ENCODE results near the gene IL15. TPM values are rescaled to one million over a fixed set of nuclear protein-coding genes. Genes with fewer than 3 reads are reported as not detected.

Gene IL15
- total and polyA plus RNA-seq, 2 of the 4 experiments (the other 2 are of a cell fraction) = 5.0 to 5.2 TPM

DNA sequence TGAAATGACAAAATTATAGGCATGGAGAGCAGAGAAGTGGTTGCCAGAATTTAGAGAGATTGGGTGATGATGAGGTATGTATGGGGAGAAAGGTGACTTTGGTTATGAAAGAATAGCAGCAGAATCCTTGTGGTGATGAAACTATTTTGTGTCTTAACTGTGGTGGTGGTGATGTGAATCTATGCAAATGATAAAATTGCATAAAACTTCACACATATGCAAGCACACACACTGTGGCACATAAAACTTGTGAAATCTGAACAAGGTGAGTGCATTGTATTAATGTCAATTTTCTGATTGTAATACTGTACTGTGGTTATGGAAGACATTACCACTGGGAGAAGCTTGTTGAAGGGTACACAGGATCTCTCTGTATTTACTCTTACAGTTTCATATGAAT, 91.0 kb downstream of the IL15 start:
- Histone ChIP-seq H2AFZ (replicated peaks; ENCODE audit: low read length, poor library complexity) (no peak overlapping the region), H3K9ac (ENCODE audit: low read depth, low read length) (no peak overlapping the region), H3K23ac (ENCODE audit: low read depth, low read length) (no peak overlapping the region), H2BK120ac (ENCODE audit: low read depth, low read length) (no peak overlapping the region), H3K4ac (ENCODE audit: low read depth, low read length) (no peak overlapping the region), H3K9me1 (ENCODE audit: insufficient read depth, low read length) (peaks cover 2% of the 10 kb centered on the region; the same call in 1 of the 2 replicates), H2AK9ac (replicated peaks; ENCODE audit: low read depth, low read length, poor library complexity) (no peak overlapping the region), H2AK5ac (ENCODE audit: low read depth, low read length) (no peak overlapping the region), H3K56ac (ENCODE audit: extremely low read depth, insufficient read depth, low read length) (no peak overlapping the region), H4K8ac (ENCODE audit: low read depth in 2 of 2, low read length in 2 of 2) (no peak overlapping the region), H3K18ac (ENCODE audit: low read depth, low read length) (no peak overlapping the region), H3K27me3 (ENCODE audit: control insufficient read depth, insufficient read depth, low read length) (no peaks in the 10 kb centered on the region), H2BK15ac (ENCODE audit: low read depth, low read length) (no peak overlapping the region), H3K27ac (ENCODE audit: insufficient read depth, low read length) (no peak overlapping the region), H4K91ac (ENCODE audit: insufficient read depth, low read depth, low read length) (no peak overlapping the region), H2BK20ac (ENCODE audit: low read depth, low read length) (no peak overlapping the region), H3K14ac (replicated peaks; ENCODE audit: low read depth, low read length) (no peak overlapping the region), H3K4me2 (ENCODE audit: low read depth, low read length) (no peak overlapping the region), H3K4me3 (ENCODE audit: insufficient read depth, low read depth, low read length) (no peak overlapping the region), H4K20me1 (ENCODE audit: insufficient read depth, low read length) (no peaks in the 10 kb centered on the region), H2BK5ac (ENCODE audit: low read depth, low read length, poor library complexity, severe bottlenecking) (no peak overlapping the region), H4K5ac (ENCODE audit: low read depth, low read length) (no peak overlapping the region), H3K4me1 (ENCODE audit: control insufficient read depth, insufficient read depth, low read length) (peaks cover 2% of the 10 kb centered on the region; the same call in 1 of the 2 replicates), H3K36me3 (ENCODE audit: control insufficient read depth, insufficient read depth, low read length) (peaks cover 2% of the 10 kb centered on the region; the same call in 1 of the 2 replicates), H3K79me1 (ENCODE audit: low read depth in 1 of 2, low read length in 2 of 2) (no peaks in the 10 kb centered on the region; a peak in 1 of 4 replicates), H3K9me3 (ENCODE audit: control insufficient read depth, insufficient read depth, low read length) (no peaks in the 10 kb centered on the region)
- DNase-seq (no peak), ATAC-seq (ENCODE audit: low read depth) (no peak)
- intact Hi-C loops (cut with micrococcal nuclease) = no loop called here
- ChIA-PET CTCF (no interaction called here), POLR2A (ENCODE audit: unreplicated experiment) (no interaction called here)
- dilution Hi-C loops (cut with HindIII; ENCODE audit: low sequenced_read_pairs, unreplicated experiment) = no loop called here
- no peak for TF ChIP-seq RFX5 (IDR thresholded peaks at IDR 0.05; ENCODE audit: low read depth, low read length)
- TF ChIP-seq CEBPB (IDR thresholded peaks at IDR 0.05; ENCODE audit: low read depth, low read length) = no peak
- TF ChIP-seq MXI1 (IDR thresholded peaks at IDR 0.05; ENCODE audit: borderline replicate concordance, low read depth, low read length) = no peak
- TF ChIP-seq, protein P1, sequence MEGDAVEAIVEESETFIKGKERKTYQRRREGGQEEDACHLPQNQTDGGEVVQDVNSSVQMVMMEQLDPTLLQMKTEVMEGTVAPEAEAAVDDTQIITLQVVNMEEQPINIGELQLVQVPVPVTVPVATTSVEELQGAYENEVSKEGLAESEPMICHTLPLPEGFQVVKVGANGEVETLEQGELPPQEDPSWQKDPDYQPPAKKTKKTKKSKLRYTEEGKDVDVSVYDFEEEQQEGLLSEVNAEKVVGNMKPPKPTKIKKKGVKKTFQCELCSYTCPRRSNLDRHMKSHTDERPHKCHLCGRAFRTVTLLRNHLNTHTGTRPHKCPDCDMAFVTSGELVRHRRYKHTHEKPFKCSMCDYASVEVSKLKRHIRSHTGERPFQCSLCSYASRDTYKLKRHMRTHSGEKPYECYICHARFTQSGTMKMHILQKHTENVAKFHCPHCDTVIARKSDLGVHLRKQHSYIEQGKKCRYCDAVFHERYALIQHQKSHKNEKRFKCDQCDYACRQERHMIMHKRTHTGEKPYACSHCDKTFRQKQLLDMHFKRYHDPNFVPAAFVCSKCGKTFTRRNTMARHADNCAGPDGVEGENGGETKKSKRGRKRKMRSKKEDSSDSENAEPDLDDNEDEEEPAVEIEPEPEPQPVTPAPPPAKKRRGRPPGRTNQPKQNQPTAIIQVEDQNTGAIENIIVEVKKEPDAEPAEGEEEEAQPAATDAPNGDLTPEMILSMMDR (conservative IDR thresholded peaks at IDR 0.05; ENCODE audit: low read depth, low read length) = no peak
- in situ Hi-C loops (cut with MboI; ENCODE audit: low sequenced_read_pairs) = no loop called here
- BruUV-seq (replicated peaks) = no TSS peak

Measured in IMR-90 (cell line).